ENCODE results near the gene PTPRD. TPM values are rescaled to one million over a fixed set of nuclear protein-coding genes. Genes with fewer than 3 reads are reported as not detected.

The PTPRD gene
- total RNA-seq, 1 donor from 2014 or later, result 136 TPM

DNA sequence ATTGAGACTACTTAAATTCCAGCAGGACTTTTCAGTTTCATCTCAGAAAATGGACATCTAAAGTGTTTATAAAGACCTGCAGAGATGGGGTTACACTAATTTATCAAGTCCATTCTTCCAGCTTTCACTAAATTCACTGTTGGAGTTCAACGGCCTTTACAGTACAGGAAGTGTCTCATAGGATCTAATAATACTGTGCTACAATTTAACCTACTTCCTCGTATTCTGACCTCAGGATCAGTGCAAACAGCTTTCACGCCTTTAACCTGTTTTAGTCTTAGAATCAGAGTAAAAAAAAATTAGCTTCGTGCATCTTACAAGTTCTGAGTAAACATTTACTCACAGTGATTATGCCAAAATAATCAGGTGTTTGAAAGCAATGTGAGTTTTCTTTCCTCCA, 2180.6 kb downstream of the PTPRD start:
- peaks cover 1% of the 10 kb centered on the region for H3K27me3 Mint-ChIP-seq (ENCODE audit: insufficient read depth, low read depth)
- Histone ChIP-seq H3K9ac (no peak overlapping the region), H2AFZ (replicated peaks) (no peak overlapping the region), H3K4me2 (no peak overlapping the region), H3K27me3 (no peaks in the 10 kb centered on the region), H3K9me3 (ENCODE audit: low read depth) (no peaks in the 10 kb centered on the region), H3K36me3 (no peaks in the 10 kb centered on the region), H3K4me3 (no peak overlapping the region), H4K20me1 (ENCODE audit: low read depth) (no peaks in the 10 kb centered on the region), H3K4me1 (no peaks in the 10 kb centered on the region), H3K27ac (no peak overlapping the region), H3F3A (ENCODE audit: low read depth) (no peaks in the 10 kb centered on the region), H3K79me2 (ENCODE audit: low read depth) (no peaks in the 10 kb centered on the region)
- DNase-seq (ENCODE audit: low spot score), result no peak
- TF ChIP-seq EZH2phosphoT487 (IDR thresholded peaks at IDR 0.05) (no peak), EZH2 (IDR thresholded peaks at IDR 0.05) (no peak)
- peaks cover 5% of the 10 kb centered on the region for H3K4me1 Mint-ChIP-seq
- no peak overlapping the region for H3K27ac Mint-ChIP-seq
- H3K9me3 Mint-ChIP-seq, result no peaks in the 10 kb centered on the region
- no peak overlapping the region for H3K4me3 Mint-ChIP-seq
- H3K36me3 Mint-ChIP-seq, result peaks cover 15% of the 10 kb centered on the region

GRCh38 chr9:8431505-8431904, 2181.3 kb downstream of the PTPRD start:
- Histone ChIP-seq H3K36me3 (no peaks in the 10 kb centered on the region), H3K27me3 (no peaks in the 10 kb centered on the region), H4K20me1 (ENCODE audit: low read depth) (no peaks in the 10 kb centered on the region), H3K27ac (no peak overlapping the region), H3K9ac (no peak overlapping the region), H3F3A (ENCODE audit: low read depth) (no peaks in the 10 kb centered on the region), H3K79me2 (ENCODE audit: low read depth) (no peaks in the 10 kb centered on the region), H3K4me3 (no peak overlapping the region), H3K4me2 (no peak overlapping the region), H3K9me3 (ENCODE audit: low read depth) (no peaks in the 10 kb centered on the region), H3K4me1 (no peaks in the 10 kb centered on the region), H2AFZ (replicated peaks) (no peak overlapping the region)
- Mint-ChIP-seq H3K4me3 (no peak overlapping the region), H3K27me3 (ENCODE audit: insufficient read depth, low read depth) (peaks cover 2% of the 10 kb centered on the region), H3K36me3 (peaks cover 15% of the 10 kb centered on the region), H3K9me3 (no peaks in the 10 kb centered on the region), H3K4me1 (peaks cover 5% of the 10 kb centered on the region), H3K27ac (no peak overlapping the region)
- no peak for DNase-seq (ENCODE audit: low spot score)
- no peak for TF ChIP-seq EZH2phosphoT487 (IDR thresholded peaks at IDR 0.05)
- TF ChIP-seq, protein P1, sequence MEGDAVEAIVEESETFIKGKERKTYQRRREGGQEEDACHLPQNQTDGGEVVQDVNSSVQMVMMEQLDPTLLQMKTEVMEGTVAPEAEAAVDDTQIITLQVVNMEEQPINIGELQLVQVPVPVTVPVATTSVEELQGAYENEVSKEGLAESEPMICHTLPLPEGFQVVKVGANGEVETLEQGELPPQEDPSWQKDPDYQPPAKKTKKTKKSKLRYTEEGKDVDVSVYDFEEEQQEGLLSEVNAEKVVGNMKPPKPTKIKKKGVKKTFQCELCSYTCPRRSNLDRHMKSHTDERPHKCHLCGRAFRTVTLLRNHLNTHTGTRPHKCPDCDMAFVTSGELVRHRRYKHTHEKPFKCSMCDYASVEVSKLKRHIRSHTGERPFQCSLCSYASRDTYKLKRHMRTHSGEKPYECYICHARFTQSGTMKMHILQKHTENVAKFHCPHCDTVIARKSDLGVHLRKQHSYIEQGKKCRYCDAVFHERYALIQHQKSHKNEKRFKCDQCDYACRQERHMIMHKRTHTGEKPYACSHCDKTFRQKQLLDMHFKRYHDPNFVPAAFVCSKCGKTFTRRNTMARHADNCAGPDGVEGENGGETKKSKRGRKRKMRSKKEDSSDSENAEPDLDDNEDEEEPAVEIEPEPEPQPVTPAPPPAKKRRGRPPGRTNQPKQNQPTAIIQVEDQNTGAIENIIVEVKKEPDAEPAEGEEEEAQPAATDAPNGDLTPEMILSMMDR (IDR thresholded peaks at IDR 0.05), result no peak
- no peak for TF ChIP-seq EZH2 (IDR thresholded peaks at IDR 0.05)

GRCh38 chr9:8430945-8431344, 2181.9 kb downstream of the PTPRD start:
- no peaks in the 10 kb centered on the region for H3K36me3 ChIP-seq
- no peak overlapping the region for H3K4me2 ChIP-seq
- no peaks in the 10 kb centered on the region for H3K9me3 Mint-ChIP-seq
- H3K27ac Mint-ChIP-seq, result no peak overlapping the region
- H3K9me3 ChIP-seq (ENCODE audit: low read depth), result no peaks in the 10 kb centered on the region
- peaks cover 14% of the 10 kb centered on the region for H3K36me3 Mint-ChIP-seq
- no peak overlapping the region for H3K4me3 Mint-ChIP-seq
- DNase-seq (ENCODE audit: low spot score), result no peak
- H3K27ac ChIP-seq, result no peak overlapping the region
- TF ChIP-seq EZH2phosphoT487 (IDR thresholded peaks at IDR 0.05) (no peak), EZH2 (IDR thresholded peaks at IDR 0.05) (no peak)
- TF ChIP-seq, protein P1 (IDR thresholded peaks at IDR 0.05), result no peak
- H4K20me1 ChIP-seq (ENCODE audit: low read depth), result no peaks in the 10 kb centered on the region
- H3K4me3 ChIP-seq, result no peak overlapping the region
- H3K4me1 ChIP-seq, result no peaks in the 10 kb centered on the region
- H2AFZ ChIP-seq (replicated peaks), result no peak overlapping the region
- H3K27me3 Mint-ChIP-seq (ENCODE audit: insufficient read depth, low read depth), result peaks cover 2% of the 10 kb centered on the region
- peaks cover 5% of the 10 kb centered on the region for H3K4me1 Mint-ChIP-seq
- no peaks in the 10 kb centered on the region for H3K79me2 ChIP-seq (ENCODE audit: low read depth)
- H3K9ac ChIP-seq, result no peak overlapping the region
- no peaks in the 10 kb centered on the region for H3F3A ChIP-seq (ENCODE audit: low read depth)
- no peaks in the 10 kb centered on the region for H3K27me3 ChIP-seq

GRCh38 chr9:8429768-8430167, 2183.0 kb downstream of the PTPRD start:
- TF ChIP-seq EZH2 (IDR thresholded peaks at IDR 0.05) (no peak), EZH2phosphoT487 (IDR thresholded peaks at IDR 0.05) (no peak)
- TF ChIP-seq, protein P1 (IDR thresholded peaks at IDR 0.05), result no peak
- no peak overlapping the region for H3K4me2 ChIP-seq

More at GRCh38 chr9:8429768-8430167, 2183.0 kb downstream of the PTPRD start:
- H3K9me3 Mint-ChIP-seq, result no peaks in the 10 kb centered on the region
- Histone ChIP-seq H3K4me1 (no peaks in the 10 kb centered on the region), H3K9me3 (ENCODE audit: low read depth) (no peaks in the 10 kb centered on the region), H3K79me2 (ENCODE audit: low read depth) (no peaks in the 10 kb centered on the region), H4K20me1 (ENCODE audit: low read depth) (no peaks in the 10 kb centered on the region), H2AFZ (replicated peaks) (no peak overlapping the region), H3K27me3 (no peaks in the 10 kb centered on the region), H3K36me3 (no peaks in the 10 kb centered on the region), H3K27ac (no peak overlapping the region), H3K4me3 (no peak overlapping the region), H3K9ac (no peak overlapping the region), H3F3A (ENCODE audit: low read depth) (no peaks in the 10 kb centered on the region)
- no peak overlapping the region for H3K27ac Mint-ChIP-seq
- H3K36me3 Mint-ChIP-seq, result peaks cover 13% of the 10 kb centered on the region
- H3K27me3 Mint-ChIP-seq (ENCODE audit: insufficient read depth, low read depth), result peaks cover 2% of the 10 kb centered on the region
- peaks cover 5% of the 10 kb centered on the region for H3K4me1 Mint-ChIP-seq
- H3K4me3 Mint-ChIP-seq, result no peak overlapping the region
- no peak for DNase-seq (ENCODE audit: low spot score)

Data from neural progenitor cell (in vitro differentiated cells).